SK-N-SH treated with all-trans-retinoic acid at 6 μM for 48 hours (cell line): Measurements from ENCODE around the gene PLA2G4C.

Source experiments
- ATAC-seq: fragments of 200-7000 bp; cut with Tn5 transposase; 3 replicates; pipeline ENCODE4 v1.9.1; 2020; ENCODE audit warnings: mild to moderate bottlenecking, moderate library complexity
- ARNTL ChIP-seq: fragments of 450-650 bp; formaldehyde crosslinking; IDR thresholded peaks from 2 replicates; pipeline ENCODE4 v1.5.0; 2020; ENCODE audit warnings: low read depth, mild to moderate bottlenecking, moderate library complexity, borderline replicate concordance
- BACH2 ChIP-seq: fragments of 250-450 bp; sonication (Bioruptor Pico); IDR thresholded peaks from 2 replicates; pipeline ENCODE4 v1.9.0; 2021; ENCODE audit warnings: mild to moderate bottlenecking, borderline replicate concordance
- CSDC2 ChIP-seq: fragments of 250-450 bp; sonication (Bioruptor Pico); IDR thresholded peaks from 2 replicates; pipeline ENCODE4 v1.5.0; 2020; ENCODE audit warnings: mild to moderate bottlenecking, moderate library complexity
- CSRNP3 ChIP-seq: fragments of 250-450 bp; sonication (Bioruptor Pico); IDR thresholded peaks from 2 replicates; pipeline ENCODE4 v1.5.1; 2021; ENCODE audit warnings: mild to moderate bottlenecking, moderate library complexity
- GLIS3 ChIP-seq: fragments of 250-450 bp; sonication (Bioruptor Pico); IDR thresholded peaks from 2 replicates; pipeline ENCODE4 v1.5.0; 2020; ENCODE audit warnings: mild to moderate bottlenecking, moderate library complexity
- ISL1 ChIP-seq: fragments of 250-450 bp; sonication (Bioruptor Pico); IDR thresholded peaks from 2 replicates; pipeline ENCODE4 v2.1.2; 2022; ENCODE audit warnings: mild to moderate bottlenecking, moderate library complexity
- OSR1 ChIP-seq: fragments of 250-450 bp; sonication (Bioruptor Pico); IDR thresholded peaks from 2 replicates; pipeline ENCODE4 v1.8.0; 2022; ENCODE audit warnings: moderate library complexity, mild to moderate bottlenecking, inconsistent platforms
- PPARA ChIP-seq: fragments of 250-450 bp; sonication (Bioruptor Pico); IDR thresholded peaks from 2 replicates; pipeline ENCODE4 v1.5.0; 2020; ENCODE audit warnings: mild to moderate bottlenecking, borderline replicate concordance
- RARB ChIP-seq: fragments of 250-450 bp; sonication (Bioruptor Pico); IDR thresholded peaks from 2 replicates; pipeline ENCODE4 v1.8.0; 2021; ENCODE audit warnings: mild to moderate bottlenecking, moderate library complexity
- SNAI2 ChIP-seq: fragments of 250-450 bp; sonication (Bioruptor Pico); IDR thresholded peaks from 2 replicates; pipeline ENCODE4 v1.5.0; 2020; ENCODE audit warnings: mild to moderate bottlenecking, moderate library complexity
- TCF4 ChIP-seq: fragments of 250-450 bp; sonication (Bioruptor Pico); IDR thresholded peaks from 2 replicates; pipeline ENCODE4 v1.8.0; 2021; ENCODE audit warnings: mild to moderate bottlenecking, moderate library complexity, borderline replicate concordance
- TOX ChIP-seq: fragments of 250-450 bp; sonication (Bioruptor Pico); IDR thresholded peaks from 2 replicates; pipeline ENCODE4 v1.8.0; 2021; ENCODE audit warnings: mild to moderate bottlenecking, moderate library complexity, borderline replicate concordance
- ZC3H10 ChIP-seq: fragments of 250-450 bp; sonication (Bioruptor Pico); IDR thresholded peaks from 2 replicates; pipeline ENCODE4 v1.5.1; 2021; ENCODE audit warnings: mild to moderate bottlenecking, moderate library complexity
- ZFP3 ChIP-seq: fragments of 250-450 bp; sonication (Bioruptor Pico); IDR thresholded peaks from 2 replicates; pipeline ENCODE4 v1.5.0; 2020; ENCODE audit warnings: mild to moderate bottlenecking, moderate library complexity
- ZFP30 ChIP-seq: fragments of 450-650 bp; formaldehyde crosslinking; IDR thresholded peaks from 2 replicates; pipeline ENCODE4 v1.5.0; 2022; ENCODE audit warnings: mild to moderate bottlenecking, moderate library complexity
- ZNF8 ChIP-seq: fragments of 450-650 bp; formaldehyde crosslinking; IDR thresholded peaks from 2 replicates; pipeline ENCODE4 v1.5.0; 2020; ENCODE audit warnings: mild to moderate bottlenecking, moderate library complexity
- TF ChIP-seq, protein P1 (sequence below): fragments of 250-450 bp; sonication (Bioruptor Pico); IDR thresholded peaks from 2 replicates; pipeline ENCODE4 v1.8.0; 2021; ENCODE audit warnings: low read depth, mild to moderate bottlenecking, moderate library complexity, borderline replicate concordance
- TF ChIP-seq, protein P2 (sequence below): fragments of 250-450 bp; sonication (Bioruptor Pico); IDR thresholded peaks from 2 replicates; pipeline ENCODE4 v1.8.0; 2020; ENCODE audit warnings: mild to moderate bottlenecking, moderate library complexity, borderline replicate concordance
- TF ChIP-seq, protein P3 (sequence below): fragments of 250-450 bp; sonication (Bioruptor Pico); IDR thresholded peaks from 2 replicates; pipeline ENCODE4 v1.5.1; 2020; ENCODE audit warnings: low read depth, mild to moderate bottlenecking, moderate library complexity
- TF ChIP-seq, protein P4 (sequence below): fragments of 250-450 bp; sonication (Bioruptor Pico); IDR thresholded peaks from 2 replicates; pipeline ENCODE4 v1.5.0; 2020; ENCODE audit warnings: mild to moderate bottlenecking, moderate library complexity

Gene PLA2G4C

GRCh38 chr19:48139053-48139452 is 28.4 kb upstream of the PLA2G4C start:
- TF ChIP-seq TCF4 = no peak
- no peak for ATAC-seq

DNA sequence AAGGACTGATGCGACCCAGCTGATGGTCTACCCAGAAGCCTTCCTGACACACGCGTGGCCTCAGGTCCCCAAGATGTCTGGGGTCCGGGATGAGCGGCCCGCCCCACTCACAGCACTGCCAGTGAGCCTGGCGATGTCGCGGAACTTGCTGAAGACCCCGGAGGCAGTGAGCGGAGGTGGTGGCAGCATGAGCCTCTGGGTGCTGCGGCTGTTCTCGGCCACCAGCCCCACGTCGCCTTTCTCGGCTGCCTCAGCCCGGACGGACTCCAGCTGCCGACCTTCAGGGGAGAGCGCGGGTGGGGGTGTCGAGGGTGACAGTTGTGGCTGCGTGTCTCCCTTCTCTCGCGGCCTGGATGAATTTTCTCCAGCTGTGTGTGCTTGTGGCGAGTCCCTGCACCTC is 26.8 kb upstream of the PLA2G4C start:
- no peak for ATAC-seq
- TF ChIP-seq ZC3H10 (CRISPR knock-in tag) = no peak
- TF ChIP-seq TOX (CRISPR knock-in tag) = no peak
- no peak for TF ChIP-seq ZNF8 (CRISPR knock-in tag)

DNA sequence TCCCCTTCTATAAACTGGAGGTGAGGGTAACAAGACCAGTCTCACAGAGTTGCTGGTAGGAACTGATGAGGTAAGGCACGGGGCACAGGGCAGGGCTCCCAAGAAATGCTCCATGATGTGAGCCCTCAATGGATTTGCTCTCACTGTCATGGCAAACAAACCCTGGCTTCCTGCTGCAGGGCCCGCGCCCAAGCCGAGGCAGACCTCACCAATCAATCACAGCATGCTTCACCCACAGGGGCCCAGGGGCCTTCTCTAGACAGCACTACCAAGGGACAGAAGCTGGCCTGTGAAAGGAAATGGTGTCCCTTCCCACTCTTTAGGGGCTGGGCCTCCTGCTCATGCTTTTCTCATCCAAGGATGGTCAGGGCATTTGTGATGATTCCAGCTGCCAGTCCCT is 25.9 kb upstream of the PLA2G4C start:
- ATAC-seq = no peak
- TF ChIP-seq ARNTL (CRISPR knock-in tag) (no peak), ISL1 (CRISPR knock-in tag) (no peak), CSRNP3 (CRISPR knock-in tag) (no peak)
- TF ChIP-seq, protein P1, sequence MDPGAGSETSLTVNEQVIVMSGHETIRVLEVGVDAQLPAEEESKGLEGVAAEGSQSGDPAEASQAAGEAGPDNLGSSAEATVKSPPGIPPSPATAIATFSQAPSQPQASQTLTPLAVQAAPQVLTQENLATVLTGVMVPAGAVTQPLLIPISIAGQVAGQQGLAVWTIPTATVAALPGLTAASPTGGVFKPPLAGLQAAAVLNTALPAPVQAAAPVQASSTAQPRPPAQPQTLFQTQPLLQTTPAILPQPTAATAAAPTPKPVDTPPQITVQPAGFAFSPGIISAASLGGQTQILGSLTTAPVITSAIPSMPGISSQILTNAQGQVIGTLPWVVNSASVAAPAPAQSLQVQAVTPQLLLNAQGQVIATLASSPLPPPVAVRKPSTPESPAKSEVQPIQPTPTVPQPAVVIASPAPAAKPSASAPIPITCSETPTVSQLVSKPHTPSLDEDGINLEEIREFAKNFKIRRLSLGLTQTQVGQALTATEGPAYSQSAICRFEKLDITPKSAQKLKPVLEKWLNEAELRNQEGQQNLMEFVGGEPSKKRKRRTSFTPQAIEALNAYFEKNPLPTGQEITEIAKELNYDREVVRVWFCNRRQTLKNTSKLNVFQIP (CRISPR knock-in tag) = no peak

- ATAC-seq = no peak
Measured at GRCh38 chr19:48135411-48135810, 24.8 kb upstream of the PLA2G4C start.

GRCh38 chr19:48133094-48133493 is 22.5 kb upstream of the PLA2G4C start:
- ATAC-seq = no peak
- TF ChIP-seq, protein P2, sequence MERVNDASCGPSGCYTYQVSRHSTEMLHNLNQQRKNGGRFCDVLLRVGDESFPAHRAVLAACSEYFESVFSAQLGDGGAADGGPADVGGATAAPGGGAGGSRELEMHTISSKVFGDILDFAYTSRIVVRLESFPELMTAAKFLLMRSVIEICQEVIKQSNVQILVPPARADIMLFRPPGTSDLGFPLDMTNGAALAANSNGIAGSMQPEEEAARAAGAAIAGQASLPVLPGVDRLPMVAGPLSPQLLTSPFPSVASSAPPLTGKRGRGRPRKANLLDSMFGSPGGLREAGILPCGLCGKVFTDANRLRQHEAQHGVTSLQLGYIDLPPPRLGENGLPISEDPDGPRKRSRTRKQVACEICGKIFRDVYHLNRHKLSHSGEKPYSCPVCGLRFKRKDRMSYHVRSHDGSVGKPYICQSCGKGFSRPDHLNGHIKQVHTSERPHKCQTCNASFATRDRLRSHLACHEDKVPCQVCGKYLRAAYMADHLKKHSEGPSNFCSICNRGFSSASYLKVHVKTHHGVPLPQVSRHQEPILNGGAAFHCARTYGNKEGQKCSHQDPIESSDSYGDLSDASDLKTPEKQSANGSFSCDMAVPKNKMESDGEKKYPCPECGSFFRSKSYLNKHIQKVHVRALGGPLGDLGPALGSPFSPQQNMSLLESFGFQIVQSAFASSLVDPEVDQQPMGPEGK (CRISPR knock-in tag) = no peak
- no peak for TF ChIP-seq CSDC2 (CRISPR knock-in tag)
- TF ChIP-seq, protein P3, sequence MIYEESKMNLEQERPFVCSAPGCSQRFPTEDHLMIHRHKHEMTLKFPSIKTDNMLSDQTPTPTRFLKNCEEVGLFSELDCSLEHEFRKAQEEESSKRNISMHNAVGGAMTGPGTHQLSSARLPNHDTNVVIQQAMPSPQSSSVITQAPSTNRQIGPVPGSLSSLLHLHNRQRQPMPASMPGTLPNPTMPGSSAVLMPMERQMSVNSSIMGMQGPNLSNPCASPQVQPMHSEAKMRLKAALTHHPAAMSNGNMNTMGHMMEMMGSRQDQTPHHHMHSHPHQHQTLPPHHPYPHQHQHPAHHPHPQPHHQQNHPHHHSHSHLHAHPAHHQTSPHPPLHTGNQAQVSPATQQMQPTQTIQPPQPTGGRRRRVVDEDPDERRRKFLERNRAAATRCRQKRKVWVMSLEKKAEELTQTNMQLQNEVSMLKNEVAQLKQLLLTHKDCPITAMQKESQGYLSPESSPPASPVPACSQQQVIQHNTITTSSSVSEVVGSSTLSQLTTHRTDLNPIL (CRISPR knock-in tag) = no peak
- no peak for TF ChIP-seq PPARA
- no peak for TF ChIP-seq RARB
- no peak for TF ChIP-seq ISL1 (CRISPR knock-in tag)
- TF ChIP-seq, protein P4, sequence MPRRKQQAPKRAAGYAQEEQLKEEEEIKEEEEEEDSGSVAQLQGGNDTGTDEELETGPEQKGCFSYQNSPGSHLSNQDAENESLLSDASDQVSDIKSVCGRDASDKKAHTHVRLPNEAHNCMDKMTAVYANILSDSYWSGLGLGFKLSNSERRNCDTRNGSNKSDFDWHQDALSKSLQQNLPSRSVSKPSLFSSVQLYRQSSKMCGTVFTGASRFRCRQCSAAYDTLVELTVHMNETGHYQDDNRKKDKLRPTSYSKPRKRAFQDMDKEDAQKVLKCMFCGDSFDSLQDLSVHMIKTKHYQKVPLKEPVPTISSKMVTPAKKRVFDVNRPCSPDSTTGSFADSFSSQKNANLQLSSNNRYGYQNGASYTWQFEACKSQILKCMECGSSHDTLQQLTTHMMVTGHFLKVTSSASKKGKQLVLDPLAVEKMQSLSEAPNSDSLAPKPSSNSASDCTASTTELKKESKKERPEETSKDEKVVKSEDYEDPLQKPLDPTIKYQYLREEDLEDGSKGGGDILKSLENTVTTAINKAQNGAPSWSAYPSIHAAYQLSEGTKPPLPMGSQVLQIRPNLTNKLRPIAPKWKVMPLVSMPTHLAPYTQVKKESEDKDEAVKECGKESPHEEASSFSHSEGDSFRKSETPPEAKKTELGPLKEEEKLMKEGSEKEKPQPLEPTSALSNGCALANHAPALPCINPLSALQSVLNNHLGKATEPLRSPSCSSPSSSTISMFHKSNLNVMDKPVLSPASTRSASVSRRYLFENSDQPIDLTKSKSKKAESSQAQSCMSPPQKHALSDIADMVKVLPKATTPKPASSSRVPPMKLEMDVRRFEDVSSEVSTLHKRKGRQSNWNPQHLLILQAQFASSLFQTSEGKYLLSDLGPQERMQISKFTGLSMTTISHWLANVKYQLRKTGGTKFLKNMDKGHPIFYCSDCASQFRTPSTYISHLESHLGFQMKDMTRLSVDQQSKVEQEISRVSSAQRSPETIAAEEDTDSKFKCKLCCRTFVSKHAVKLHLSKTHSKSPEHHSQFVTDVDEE (CRISPR knock-in tag) = no peak
- TF ChIP-seq GLIS3 = no peak
- TF ChIP-seq ZFP3 (CRISPR knock-in tag) = no peak
- no peak for TF ChIP-seq SNAI2 (CRISPR knock-in tag)
- no peak for TF ChIP-seq CSRNP3 (CRISPR knock-in tag)

More at GRCh38 chr19:48135411-48135810, 24.8 kb upstream of the PLA2G4C start:
- no peak for TF ChIP-seq PPARA
- no peak for TF ChIP-seq CSDC2 (CRISPR knock-in tag)
- TF ChIP-seq ZNF8 (CRISPR knock-in tag) = no peak
- TF ChIP-seq SNAI2 (CRISPR knock-in tag) = no peak
- TF ChIP-seq BACH2 (CRISPR knock-in tag) = no peak
- TF ChIP-seq ARNTL (CRISPR knock-in tag) = no peak
- TF ChIP-seq RARB = no peak
- TF ChIP-seq, protein P4 (CRISPR knock-in tag) = no peak
- no peak for TF ChIP-seq OSR1 (CRISPR knock-in tag)
- no peak for TF ChIP-seq ZC3H10 (CRISPR knock-in tag)
- no peak for TF ChIP-seq TOX (CRISPR knock-in tag)
- no peak for TF ChIP-seq ZFP30 (CRISPR knock-in tag)
